CD4-positive, alpha-beta T cell (primary cell): ENCODE data around the gene AGBL4. TPM values are rescaled to one million over a fixed set of nuclear protein-coding genes. Genes with fewer than 3 reads are reported as not detected.
"Not testable (repeated sequence)": the region's sequence is repeated elsewhere in the genome, so short reads cannot be mapped to it uniquely, and the experiment has no call there.

ENCODE experiments used
- ATAC-seq: fragments of 200-7000 bp; cut with Tn5 transposase; one replicate; pipeline ENCODE4 v1.10.0; 2022; ENCODE audit warnings: mild to moderate bottlenecking; ENCODE audit not compliant: poor library complexity
- CTCF ChIA-PET: fragments of 350-600 bp; sonication (Branson Sonifier 250); formaldehyde crosslinking; loops from one replicate; lab custom pipeline; 2021; ENCODE audit warnings: antibody characterized with exemption, inconsistent platforms; lab: Charles Lee
- POLR2A ChIA-PET: fragments of 350-600 bp; sonication (Branson Sonifier 250); formaldehyde crosslinking; loops from one replicate; lab custom pipeline; 2021; ENCODE audit warnings: antibody characterized with exemption, inconsistent platforms; lab: Charles Lee
- DNase-seq, 14 experiments: peaks; one replicate each; pipeline ENCODE4 v3.0.0-alpha.2; 2013 to 2020; ENCODE audit warnings: mixed read lengths in 2 of 14
- H3K27ac ChIP-seq, 2 donors: one replicate each; pipeline versions ENCODE4 v1.5.1 to v1.7.0; 2013; ENCODE audit warnings: low read length in 2 of 2, low read depth in 1 of 2, mild to moderate bottlenecking in 1 of 2
- H3K27me3 ChIP-seq, 2 experiments: 1 replicate in 1 of 2; 2 replicates in 1 of 2; pipeline versions ENCODE4 v1.6.1 to v1.7.0; 2013; ENCODE audit warnings: low read length in 2 of 2, control low read depth in 1 of 2, mild to moderate bottlenecking in 1 of 2, moderate library complexity in 1 of 2; ENCODE audit not compliant: insufficient read depth in 2 of 2, control insufficient read depth in 1 of 2
- H3K36me3 ChIP-seq: one replicate; pipeline ENCODE4 v1.6.1; 2013; ENCODE audit warnings: low read length, control low read depth; ENCODE audit not compliant: insufficient read depth
- H3K4me1 ChIP-seq: one replicate; pipeline ENCODE4 v1.6.1; 2013; ENCODE audit warnings: low read length, control low read depth; ENCODE audit not compliant: insufficient read depth
- H3K4me3 ChIP-seq: one replicate; pipeline ENCODE4 v1.5.1; 2013; ENCODE audit warnings: mild to moderate bottlenecking, low read length, moderate library complexity
- H3K9me3 ChIP-seq, 2 experiments: 1 replicate in 1 of 2; 2 replicates in 1 of 2; pipeline versions ENCODE4 v1.6.1 to v1.7.0; 2013; ENCODE audit warnings: low read length in 2 of 2, mild to moderate bottlenecking in 2 of 2, control low read depth in 1 of 2, moderate library complexity in 1 of 2; ENCODE audit not compliant: control insufficient read depth in 1 of 2, insufficient read depth in 1 of 2
- H3K27ac Mint-ChIP-seq: one replicate; pipeline ENCODE4 v1.8.0; 2020; ENCODE audit warnings: mixed read lengths
- H3K27me3 Mint-ChIP-seq: one replicate; pipeline ENCODE4 v1.8.0; 2021; ENCODE audit warnings: mixed read lengths
- H3K36me3 Mint-ChIP-seq: one replicate; pipeline ENCODE4 v1.8.0; 2021; ENCODE audit warnings: low read depth, mixed read lengths
- H3K4me1 Mint-ChIP-seq: one replicate; pipeline ENCODE4 v1.8.0; 2021; ENCODE audit warnings: low read depth, mixed read lengths
- H3K4me3 Mint-ChIP-seq: one replicate; pipeline ENCODE4 v1.8.0; 2020; ENCODE audit warnings: mild to moderate bottlenecking, mixed read lengths
- H3K9me3 Mint-ChIP-seq: one replicate; pipeline ENCODE4 v1.8.0; 2020; ENCODE audit warnings: mixed read lengths
- CTCF ChIP-seq: fragments of 200-600 bp; IDR thresholded peaks from one replicate; pipeline ENCODE4 v1.8.0; 2022; ENCODE audit warnings: antibody characterized with exemption, mild to moderate bottlenecking
- intact Hi-C, 2 experiments: fragments of 100-400 bp; cut with DNase I in 1 of 2; cut with micrococcal nuclease in 1 of 2; formaldehyde crosslinking; loops; one replicate each; pipeline versions ENCODE4 v1.15.1 to v1.9.0; 2023 to 2025; cut with DNase I, micrococcal nuclease
- total RNA-seq, 174 experiments: library from RNA in 2 of 174; stranded (reverse) in 2 of 174; gene quantifications; one replicate each; pipeline ENCODE4 v1.2.3 and lab custom pipeline; 2021 to 2026

The AGBL4 gene
- total RNA-seq, 2 experiments from 2014 or later = 0.11 TPM; not detected in 1

DNA sequence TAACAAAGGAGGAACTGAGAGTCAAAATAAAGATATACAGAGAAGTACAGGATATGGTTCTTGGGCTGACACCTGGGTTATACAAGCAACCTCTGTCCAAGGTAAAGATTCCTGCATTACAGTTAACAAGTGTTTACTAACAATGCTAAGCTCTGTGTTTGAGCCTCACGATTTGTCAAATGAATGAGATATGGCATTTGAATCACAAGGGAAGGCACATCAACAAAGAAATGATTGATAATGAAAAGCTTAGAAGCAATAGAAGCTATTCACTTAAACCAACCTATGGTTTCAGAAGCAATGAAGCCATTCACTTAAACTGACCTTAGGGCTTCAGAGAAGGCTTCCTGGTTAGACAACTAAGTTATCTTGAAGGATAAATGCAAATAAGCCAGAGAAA lies 199.5 kb downstream of the AGBL4 start:
- Mint-ChIP-seq H3K4me1 (no peaks in the 10 kb centered on the region), H3K36me3 (no peaks in the 10 kb centered on the region), H3K4me3 (no peak overlapping the region), H3K27ac (no peak overlapping the region), H3K27me3 (no peaks in the 10 kb centered on the region), H3K9me3 (peaks cover 9% of the 10 kb centered on the region)
- intact Hi-C loops = no loop called here
- Histone ChIP-seq H3K9me3 (peaks cover 0 to 4% of the 10 kb centered on the region in 2 experiments), H3K4me1 (no peaks in the 10 kb centered on the region), H3K27me3 (no peaks in the 10 kb centered on the region), H3K4me3 (no peak overlapping the region), H3K36me3 (no peaks in the 10 kb centered on the region), H3K27ac (no peak overlapping the region)
- POLR2A ChIA-PET = no interaction called here
- no peak for TF ChIP-seq CTCF
- DNase-seq (no peak), ATAC-seq (no peak)
- CTCF ChIA-PET = no interaction called here

- Histone ChIP-seq H3K27ac (no peak overlapping the region), H3K27me3 (no peaks in the 10 kb centered on the region), H3K9me3 (no peaks in the 10 kb centered on the region), H3K36me3 (no peaks in the 10 kb centered on the region), H3K4me3 (no peak overlapping the region), H3K4me1 (no peaks in the 10 kb centered on the region)
- Mint-ChIP-seq H3K27me3 (no peaks in the 10 kb centered on the region), H3K9me3 (peaks cover 10% of the 10 kb centered on the region), H3K4me1 (no peaks in the 10 kb centered on the region), H3K27ac (no peak overlapping the region), H3K4me3 (no peak overlapping the region), H3K36me3 (no peaks in the 10 kb centered on the region)
- TF ChIP-seq CTCF = no peak
- CTCF ChIA-PET = no interaction called here
- POLR2A ChIA-PET = no interaction called here
- DNase-seq (no peak), ATAC-seq (no peak)
- intact Hi-C loops = no loop called here
Observed at GRCh38 chr1:49817681-49818080, 206.1 kb downstream of the AGBL4 start.

DNA sequence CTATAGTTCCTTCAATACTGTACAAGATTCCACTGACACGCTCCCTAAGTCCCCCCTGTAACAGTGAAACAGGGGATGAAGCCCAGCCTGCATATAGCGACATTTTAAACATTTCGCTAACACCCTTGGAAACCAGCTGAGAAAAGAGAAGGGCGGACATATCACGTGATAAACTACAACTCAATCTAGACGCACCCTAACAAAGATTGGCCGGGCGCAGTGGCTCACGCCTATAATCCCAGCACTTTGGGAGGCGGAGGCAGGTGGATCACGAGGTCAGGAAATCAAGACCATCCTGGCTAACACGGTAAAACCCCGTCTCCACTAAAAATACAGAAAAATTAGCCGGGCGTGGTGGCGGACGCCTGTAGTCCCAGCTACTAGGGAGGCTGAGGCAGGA lies 236.7 kb downstream of the AGBL4 start:
- not testable (repeated sequence) for H3K4me3 Mint-ChIP-seq

DNA sequence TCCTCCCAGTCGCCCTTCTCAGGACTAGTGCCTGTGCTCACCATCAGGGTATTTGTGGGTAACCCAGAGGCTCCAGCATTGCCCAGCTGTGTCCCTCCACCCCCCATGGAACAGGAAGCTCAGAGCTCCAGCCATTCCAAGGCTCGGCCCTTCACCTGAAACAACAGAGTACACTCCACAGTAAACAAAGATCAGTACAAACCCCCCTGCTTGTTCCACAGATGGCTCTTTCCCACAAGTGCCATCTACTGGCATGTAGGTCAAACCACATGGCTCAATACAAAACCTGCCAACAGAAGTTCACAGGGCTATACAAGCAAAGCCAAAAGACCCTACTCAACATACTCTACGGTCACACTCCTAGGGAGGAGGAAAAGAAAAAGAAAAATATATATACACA lies 258.7 kb downstream of the AGBL4 start:
- ChIA-PET POLR2A (no interaction called here), CTCF (no interaction called here)
- no peak overlapping the region for H3K27ac Mint-ChIP-seq

More for the DNA sequence above, 236.7 kb downstream of the AGBL4 start:
- H3K27me3 ChIP-seq, H3K27ac Mint-ChIP-seq, H3K36me3 Mint-ChIP-seq, H3K36me3 ChIP-seq, CTCF ChIA-PET, H3K27ac ChIP-seq, intact Hi-C loops, H3K4me1 ChIP-seq, DNase-seq, H3K9me3 ChIP-seq, ATAC-seq, POLR2A ChIA-PET, H3K9me3 Mint-ChIP-seq, H3K4me3 ChIP-seq, H3K27me3 Mint-ChIP-seq, H3K4me1 Mint-ChIP-seq: not testable (repeated sequence)

GRCh38 chr1:49738118-49738517 lies 285.6 kb downstream of the AGBL4 start:
- CTCF ChIA-PET, H3K27ac ChIP-seq, H3K4me1 ChIP-seq, intact Hi-C loops, H3K27ac Mint-ChIP-seq, H3K27me3 ChIP-seq, H3K27me3 Mint-ChIP-seq, H3K9me3 ChIP-seq, H3K4me3 Mint-ChIP-seq, H3K36me3 Mint-ChIP-seq, H3K36me3 ChIP-seq, ATAC-seq, POLR2A ChIA-PET, H3K4me3 ChIP-seq, H3K4me1 Mint-ChIP-seq: not testable (repeated sequence)
- peaks cover 17% of the 10 kb centered on the region for H3K9me3 Mint-ChIP-seq
- peak in 1 of 14 experiments; percentile 0 for DNase-seq

More for the DNA sequence above, 258.7 kb downstream of the AGBL4 start:
- no peak for ATAC-seq
- Histone ChIP-seq H3K27ac (no peak overlapping the region), H3K4me3 (no peak overlapping the region), H3K36me3 (no peaks in the 10 kb centered on the region), H3K4me1 (no peaks in the 10 kb centered on the region), H3K27me3 (no peaks in the 10 kb centered on the region), H3K9me3 (peaks cover 0 to 18% of the 10 kb centered on the region in 2 experiments)
- H3K36me3 Mint-ChIP-seq = no peaks in the 10 kb centered on the region
- intact Hi-C loops = no loop called here
- no peaks in the 10 kb centered on the region for H3K4me1 Mint-ChIP-seq
- no peak overlapping the region for H3K4me3 Mint-ChIP-seq
- H3K9me3 Mint-ChIP-seq = peaks cover 10% of the 10 kb centered on the region
- no peak for DNase-seq
- no peak for TF ChIP-seq CTCF
- no peaks in the 10 kb centered on the region for H3K27me3 Mint-ChIP-seq
